Epithelial cell of proximal tubule (primary cell): Measurements from ENCODE around the gene FAM90A1. TPM values are rescaled to one million over a fixed set of nuclear protein-coding genes. Genes with fewer than 3 reads are reported as not detected.
"Not testable (repeated sequence)": the region's sequence is repeated elsewhere in the genome, so short reads cannot be mapped to it uniquely, and the experiment has no call there.

Experiments
- DNase-seq: peaks from one replicate; pipeline ENCODE4 v3.0.0-alpha.2; 2011; ENCODE audit warnings: low read depth
- H3K4me3 ChIP-seq: 2 replicates; pipeline ENCODE4 v1.5.1; 2011; ENCODE audit warnings: low read depth, mild to moderate bottlenecking, low read length
- CTCF ChIP-seq: conservative IDR thresholded peaks from 2 replicates; pipeline ENCODE4 v1.5.1; 2012; ENCODE audit warnings: low read depth, mild to moderate bottlenecking, low read length
- total RNA-seq: library from RNA; depleted of rRNA; stranded (reverse); fragments of >200 nt; gene quantifications from 2 replicates; pipeline ENCODE4 v1.2.3, GENCODE V29; 2015

Gene FAM90A1
- total RNA-seq, 1 donor from 2014 or later, result 0.23 TPM

DNA sequence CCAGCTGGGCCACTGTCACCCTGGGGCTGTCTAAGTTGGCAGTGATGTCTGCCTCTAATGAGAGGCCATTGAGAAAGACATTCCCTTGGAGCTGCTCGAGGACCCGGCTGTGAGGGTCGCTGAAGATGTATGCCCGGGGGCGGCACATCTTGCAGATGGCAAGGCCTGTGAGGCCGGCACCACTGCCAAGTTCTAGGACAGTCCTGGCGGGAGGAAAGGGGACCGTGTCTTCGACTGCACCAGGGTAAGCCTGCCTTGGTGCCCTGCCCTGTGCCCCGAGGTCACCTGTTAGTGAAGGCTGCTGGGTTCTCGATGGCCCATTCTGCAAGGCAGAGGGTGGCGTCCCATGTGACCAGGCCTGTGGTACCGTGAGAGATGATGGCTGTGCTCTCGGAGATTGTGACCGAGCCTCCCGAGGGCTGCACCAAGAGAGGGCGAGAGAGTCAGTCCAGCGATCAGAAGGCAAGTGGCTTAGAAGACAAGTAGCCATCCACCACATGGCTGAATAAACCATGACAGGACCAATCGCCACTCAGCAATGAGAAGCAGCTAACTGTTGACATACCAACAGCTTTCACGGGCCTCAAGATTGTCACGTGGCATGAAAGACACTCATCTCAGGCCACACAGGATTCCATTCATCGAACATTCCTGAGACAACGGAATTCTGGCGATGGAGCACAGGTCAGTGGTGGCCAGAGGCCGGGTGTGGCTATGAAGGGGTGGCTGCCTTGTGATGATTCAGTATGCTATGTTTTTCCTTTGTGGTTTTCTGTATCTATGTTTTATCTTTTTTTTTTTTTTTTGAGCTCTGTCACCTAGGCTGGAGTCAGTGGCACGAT, 8.1 kb upstream of the FAM90A1 start:
- DNase-seq, H3K4me3 ChIP-seq: not testable (repeated sequence)

DNA sequence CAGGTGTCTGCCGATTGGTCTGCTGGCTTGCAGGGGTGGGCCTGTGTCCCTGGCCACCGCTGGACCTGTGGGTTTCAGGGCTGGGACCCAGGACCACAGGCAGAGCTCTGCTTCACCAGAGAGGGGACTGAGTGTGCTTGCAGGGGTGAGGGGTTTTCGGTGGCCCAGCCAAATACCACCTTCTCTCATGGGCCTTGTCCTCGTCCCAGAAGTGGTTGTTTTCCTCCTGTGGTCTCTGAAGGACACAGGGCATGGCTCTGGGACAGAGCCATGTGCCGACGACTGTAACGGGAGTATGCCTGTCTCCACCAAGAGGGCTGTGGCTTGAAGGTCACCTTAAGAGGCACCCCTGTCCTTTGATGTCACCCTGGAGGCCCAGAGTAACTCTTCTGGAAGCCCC, 7.3 kb upstream of the FAM90A1 start:
- not testable (repeated sequence) for DNase-seq, H3K4me3 ChIP-seq

GRCh38 chr12:8233935-8234495, 6.6 kb upstream of the FAM90A1 start:
- not testable (repeated sequence) for DNase-seq, H3K4me3 ChIP-seq

DNA sequence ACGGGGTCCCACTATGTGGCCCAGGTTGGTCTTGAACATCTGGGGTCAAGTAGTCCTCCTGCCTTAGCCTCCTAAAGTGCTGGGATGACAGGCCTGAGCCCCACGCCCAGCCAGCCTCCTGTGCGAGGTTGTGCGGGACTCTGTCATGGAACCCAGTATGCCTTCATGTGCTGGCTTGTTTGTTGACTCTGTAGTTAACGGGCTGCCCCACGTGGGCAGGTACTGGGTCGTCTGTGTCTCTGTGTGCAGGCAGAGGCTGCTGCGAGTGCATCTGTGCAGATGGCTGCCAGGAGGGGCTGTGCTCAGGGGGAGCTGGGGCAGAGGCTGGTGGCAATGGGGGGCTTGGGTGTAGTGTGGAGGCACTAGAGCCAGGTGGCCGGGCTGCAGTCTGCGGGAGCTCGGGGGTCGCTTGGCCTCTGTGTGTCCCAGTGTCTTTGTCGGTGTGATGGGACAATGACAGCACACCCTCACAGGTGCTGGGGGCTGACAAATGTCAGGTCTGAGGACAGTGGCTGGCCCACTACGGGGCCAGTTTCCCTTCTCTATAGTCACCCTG, 6.0 kb upstream of the FAM90A1 start:
- not testable (repeated sequence) for DNase-seq, H3K4me3 ChIP-seq

DNA sequence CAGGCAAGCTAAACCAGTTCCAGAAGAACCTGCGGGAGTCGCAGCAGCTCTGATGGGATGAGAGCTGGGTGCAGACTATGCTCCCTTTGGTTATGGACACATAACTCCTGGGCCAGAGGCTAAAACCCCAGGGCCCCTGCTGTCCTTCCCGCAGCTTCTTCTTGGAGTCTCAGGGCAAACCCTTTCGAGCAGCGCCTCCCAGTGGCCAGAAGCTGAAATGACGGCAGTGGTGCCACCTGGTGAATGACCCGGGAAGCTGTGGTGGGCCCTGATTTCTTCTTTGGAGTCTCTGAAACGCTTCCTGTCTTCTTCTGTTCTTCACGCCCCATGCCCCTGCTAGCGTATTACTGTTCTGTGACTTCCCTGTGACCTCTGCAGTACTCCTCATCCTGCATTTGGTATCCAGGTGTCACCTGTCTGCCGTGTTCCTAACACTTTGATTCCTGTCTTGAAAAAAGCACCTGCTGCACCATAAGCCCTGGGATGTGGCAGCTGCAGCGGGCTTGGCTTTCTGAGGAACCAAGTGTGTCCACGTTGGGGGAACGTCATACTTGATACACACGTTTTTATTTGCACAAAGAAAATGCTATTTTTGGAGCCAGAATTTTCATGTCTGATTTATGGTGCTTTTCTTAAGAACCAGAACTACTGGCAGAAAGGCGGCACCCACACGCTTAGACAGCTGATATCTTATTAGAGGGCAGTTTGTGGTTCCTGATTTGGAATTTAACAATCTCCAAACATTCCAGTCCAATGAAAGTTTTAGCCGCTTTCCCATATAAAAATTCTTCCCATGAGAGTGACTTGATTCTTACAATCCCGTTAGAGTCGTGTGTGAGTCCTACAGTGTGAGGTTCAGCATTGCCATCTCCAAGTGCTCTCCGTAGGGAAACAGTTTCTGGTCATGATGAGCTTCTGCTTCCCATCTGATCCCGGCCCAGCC, 4.5 kb upstream of the FAM90A1 start:
- peak; percentile 65 for TF ChIP-seq CTCF
- not testable (repeated sequence) for DNase-seq, H3K4me3 ChIP-seq

DNA sequence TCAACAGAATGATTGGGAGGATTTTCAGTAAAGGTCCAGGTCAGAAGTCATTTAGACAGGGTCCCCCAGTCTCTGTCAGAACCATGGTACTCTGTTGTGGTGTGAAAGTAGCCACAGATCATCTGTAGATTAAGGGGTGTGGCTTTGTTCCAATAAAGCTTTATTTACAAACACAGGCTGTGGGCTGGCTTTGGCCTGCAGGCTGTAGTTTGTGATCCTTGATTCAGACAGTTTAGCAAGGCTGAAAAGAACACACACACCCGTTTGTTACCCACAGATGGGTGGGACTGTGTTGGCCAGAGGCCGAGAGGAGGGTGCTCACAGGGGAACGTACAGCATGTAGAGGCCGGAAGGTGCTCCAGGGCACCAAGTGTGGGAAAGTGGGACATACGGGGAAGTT, 3.6 kb upstream of the FAM90A1 start:
- not testable (repeated sequence) for H3K4me3 ChIP-seq, DNase-seq

DNA sequence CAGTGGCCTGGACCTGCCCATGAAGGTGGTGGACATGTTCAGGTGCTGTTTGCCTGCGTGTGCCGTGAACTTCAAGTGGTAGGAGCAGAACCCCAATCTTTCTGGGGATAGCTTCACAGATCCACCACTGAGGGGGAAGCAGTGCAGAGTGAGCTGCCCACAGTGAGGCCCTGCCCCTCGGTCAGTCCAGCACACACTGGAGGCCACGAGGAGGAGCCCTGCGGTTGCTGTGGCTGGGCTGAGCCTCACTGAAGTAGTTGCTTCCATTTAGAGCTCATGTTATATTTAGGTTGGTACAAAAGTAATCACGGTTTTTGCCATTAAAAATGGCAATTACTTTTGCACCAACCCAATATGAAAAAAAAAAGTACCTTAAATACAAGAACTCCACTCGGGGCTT, 2.1 kb upstream of the FAM90A1 start:
- not testable (repeated sequence) for H3K4me3 ChIP-seq, DNase-seq

DNA sequence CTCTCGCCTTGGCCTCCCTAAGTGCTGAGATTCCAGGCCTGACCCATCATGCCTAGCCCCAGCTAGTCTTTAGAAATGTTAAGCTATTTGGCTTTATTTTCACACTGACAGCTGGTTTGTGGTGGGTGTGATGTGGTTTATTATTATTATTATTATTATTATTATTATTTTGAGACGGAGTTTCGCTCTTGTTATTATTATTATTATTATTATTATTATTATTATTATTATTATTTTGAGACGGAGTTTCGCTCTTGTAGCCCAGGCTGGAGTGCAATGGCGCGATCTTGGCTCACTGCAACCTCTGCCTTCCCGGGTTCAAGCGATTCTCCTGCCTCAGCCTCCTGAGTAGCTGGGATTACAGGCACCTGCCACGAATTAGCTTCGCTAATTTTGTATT, 1.2 kb upstream of the FAM90A1 start:
- not testable (repeated sequence) for DNase-seq, H3K4me3 ChIP-seq

GRCh38 chr12:8227732-8228077, 287 bp upstream of the FAM90A1 start:
- peak overlapping the region; percentile 44 for H3K4me3 ChIP-seq

DNA sequence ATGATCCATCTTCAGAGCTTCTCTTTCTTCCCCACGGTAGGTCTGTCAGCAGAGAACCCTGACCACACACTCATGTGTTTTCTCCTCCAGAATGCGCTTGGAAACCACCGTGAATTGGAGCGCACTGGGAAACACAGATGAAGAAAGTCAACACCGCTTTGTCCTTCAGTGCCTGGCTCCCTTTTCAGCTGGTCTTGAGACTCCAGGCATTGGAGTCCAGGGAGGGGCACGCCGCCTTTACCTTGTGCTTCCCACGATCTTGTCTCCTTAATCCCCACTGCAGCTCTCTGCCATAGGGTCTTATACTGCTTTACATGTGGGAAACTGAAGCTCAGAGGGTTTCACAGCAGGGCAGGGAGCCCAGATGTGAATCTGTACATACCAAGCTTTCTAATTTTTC, 1.1 kb downstream of the FAM90A1 start:
- TF ChIP-seq CTCF, result no peak
- no peak for DNase-seq
- no peak overlapping the region for H3K4me3 ChIP-seq

More at GRCh38 chr12:8227732-8228077, 287 bp upstream of the FAM90A1 start:
- not testable (repeated sequence) for DNase-seq

DNA sequence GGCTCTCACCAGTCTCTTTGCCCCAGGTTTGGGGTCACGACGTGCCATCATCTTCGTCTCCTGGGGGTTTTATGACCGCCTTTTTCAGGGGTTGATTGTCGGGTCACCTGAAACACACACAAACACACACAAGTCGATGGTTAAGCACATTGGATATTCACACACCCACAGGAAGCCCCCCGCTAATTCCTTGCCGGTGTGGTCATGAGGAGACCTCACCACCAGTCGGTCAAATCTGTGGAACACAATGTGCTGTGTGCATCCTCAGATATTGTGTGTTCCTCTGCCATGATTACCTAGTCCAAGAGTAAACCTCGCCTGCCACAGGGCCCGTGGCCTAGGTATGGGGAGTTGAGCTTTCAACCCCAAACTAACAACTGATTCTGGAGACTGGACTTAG, 2.6 kb downstream of the FAM90A1 start:
- not testable (repeated sequence) for DNase-seq, H3K4me3 ChIP-seq

DNA sequence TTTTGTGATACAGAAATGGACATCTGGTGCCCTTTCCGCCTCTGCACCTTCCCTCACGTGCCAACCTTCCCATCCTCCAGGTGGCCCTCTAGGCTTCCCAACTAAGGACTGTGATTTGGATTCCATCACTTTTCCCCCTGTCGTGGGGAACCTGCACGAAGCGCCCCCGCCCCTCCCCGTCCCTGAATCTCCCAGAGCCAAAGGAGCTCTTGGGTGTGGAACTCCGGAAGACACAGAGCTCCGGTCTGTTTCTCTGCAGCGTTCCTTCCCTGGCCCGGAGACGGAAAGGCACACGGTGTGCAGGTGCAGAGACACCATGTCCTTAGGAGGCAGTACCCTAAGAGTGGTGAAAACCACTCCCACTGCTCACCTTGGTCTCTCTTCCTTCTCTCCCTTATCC, 3.8 kb downstream of the FAM90A1 start:
- DNase-seq, H3K4me3 ChIP-seq: not testable (repeated sequence)

DNA sequence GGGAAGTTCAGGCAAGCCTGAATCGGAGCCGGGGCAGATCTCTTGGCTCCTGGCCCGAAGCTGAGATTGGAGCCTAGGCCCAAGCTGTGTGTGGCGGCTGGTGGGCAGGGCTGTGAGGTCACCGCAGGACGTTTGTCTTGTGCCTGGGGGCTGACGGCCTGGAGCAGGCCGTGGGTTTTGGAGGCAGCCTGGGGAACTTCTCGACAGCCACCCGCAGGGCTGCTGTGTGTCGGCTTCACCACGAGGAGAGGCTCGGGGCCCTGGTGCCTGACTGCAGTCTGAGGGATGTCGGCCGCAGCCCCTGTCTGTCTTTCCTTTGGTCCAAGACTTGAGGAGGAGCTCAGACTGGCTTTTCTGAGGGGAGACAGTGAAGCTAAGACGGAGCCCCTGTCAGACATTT, 5.1 kb downstream of the FAM90A1 start:
- not testable (repeated sequence) for DNase-seq, H3K4me3 ChIP-seq

GRCh38 chr12:8221844-8222243, 5.6 kb downstream of the FAM90A1 start:
- DNase-seq, H3K4me3 ChIP-seq: not testable (repeated sequence)

- H3K4me3 ChIP-seq, DNase-seq: not testable (repeated sequence)
These were observed 6.0 kb downstream of the FAM90A1 start for GRCh38 chr12:8221375-8221774.

- H3K4me3 ChIP-seq, result not testable (repeated sequence)
These were observed 8.6 kb downstream of the FAM90A1 start for GRCh38 chr12:8218711-8219382.

More at GRCh38 chr12:8218711-8219382, 8.6 kb downstream of the FAM90A1 start:
- not testable (repeated sequence) for DNase-seq
